NCI-H2196 (cell line): Measurements from ENCODE around the gene ZDHHC22.

Source experiments
- DNase-seq: peaks from one replicate; lab custom pipeline; 2025; ENCODE audit not compliant: unreplicated experiment; lab: John Stamatoyannopoulos, UW

Gene ZDHHC22

GRCh38 chr14:77084985-77085384 is 56.6 kb downstream of the ZDHHC22 start:
- no peak for DNase-seq

GRCh38 chr14:77083082-77083481 is 58.5 kb downstream of the ZDHHC22 start:
- no peak for DNase-seq

- DNase-seq, result no peak
Observed at GRCh38 chr14:77082356-77082755, 59.2 kb downstream of the ZDHHC22 start.
